K562 (cell line): ENCODE results near the gene THAP12.

ENCODE experiments used
- EGR1 ChIP-seq: fragments of 450-650 bp; conservative IDR thresholded peaks from 2 replicates; pipeline ENCODE4 v1.6.1; 2017; ENCODE audit warnings: mild to moderate bottlenecking
- ETV5 ChIP-seq: sonication (generic); formaldehyde crosslinking; IDR thresholded peaks from 2 replicates; pipeline ENCODE4 v1.4.0; 2020; ENCODE audit warnings: low read depth, mild to moderate bottlenecking, missing genetic modification reagents

GRCh38 chr11:76310832-76311595 lies 69.9 kb downstream of the THAP12 start:
- no peak for TF ChIP-seq EGR1
- TF ChIP-seq ETV5: no peak
